IPS-11a (cell line): ENCODE results near the gene TGFB2.

Source experiments
- H3K4me3 ChIP-seq: one replicate; pipeline ENCODE4 v1.5.1; 2013; ENCODE audit warnings: low read depth, low read length, control low read depth

TGFB2 gene

DNA sequence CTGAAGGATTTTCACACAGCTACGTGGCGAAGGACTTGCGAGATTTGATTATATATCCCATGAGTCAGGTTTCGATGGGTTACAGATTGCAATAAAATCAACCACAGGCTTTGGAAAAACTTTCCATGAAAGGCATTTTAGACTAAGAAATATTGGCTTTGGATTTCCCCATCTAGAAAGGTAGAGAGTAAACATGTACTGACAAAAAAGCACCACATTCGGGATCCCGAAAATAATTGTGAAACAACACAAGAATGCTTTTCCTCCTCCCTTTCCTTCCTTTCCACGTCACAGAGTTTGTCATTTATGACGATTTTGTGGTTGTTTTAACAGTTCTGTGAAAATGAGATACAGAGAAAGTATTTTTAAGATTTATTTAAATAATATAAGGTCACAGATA, 38.5 kb downstream of the TGFB2 start:
- H3K4me3 ChIP-seq = no peak overlapping the region

DNA sequence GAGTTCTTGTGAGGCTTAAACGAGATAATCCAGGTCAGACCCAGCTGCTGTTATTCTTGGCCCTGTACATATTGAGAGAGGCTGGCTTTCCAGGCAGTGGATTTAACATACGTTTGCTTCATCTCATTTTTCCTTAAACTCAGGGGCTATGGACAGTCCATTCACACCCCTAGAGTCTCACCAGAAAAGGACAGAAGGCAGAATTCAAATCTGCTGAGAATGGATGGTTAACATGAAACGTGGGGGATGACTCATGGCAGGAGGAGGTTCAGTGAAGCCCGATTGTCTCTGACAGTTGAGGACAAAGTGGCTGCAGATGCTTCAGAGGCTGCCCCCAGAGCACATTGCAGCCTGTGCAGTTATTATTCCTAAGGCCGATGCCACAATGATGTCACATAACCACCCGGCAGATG, 39.5 kb downstream of the TGFB2 start:
- H3K4me3 ChIP-seq = no peak overlapping the region

DNA sequence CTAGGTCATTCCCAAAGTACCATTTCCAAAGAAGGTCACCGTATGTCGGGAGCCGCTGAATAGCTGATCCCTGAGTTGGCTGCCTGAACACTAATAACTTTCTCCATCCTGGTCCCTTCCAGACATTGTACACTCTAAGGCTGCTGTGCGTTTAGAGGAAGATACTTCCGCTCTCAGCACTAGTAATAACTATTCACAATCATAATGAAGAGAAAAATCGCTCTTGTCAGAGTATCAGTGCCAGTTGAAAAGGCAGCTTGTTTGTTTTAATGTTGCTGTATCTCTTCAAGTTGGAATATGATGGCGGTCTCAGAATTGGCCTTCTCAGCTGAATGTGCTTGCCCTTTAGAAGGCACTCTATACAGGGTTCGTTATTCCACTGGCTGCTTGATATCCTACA, 43.5 kb downstream of the TGFB2 start:
- no peak overlapping the region for H3K4me3 ChIP-seq

DNA sequence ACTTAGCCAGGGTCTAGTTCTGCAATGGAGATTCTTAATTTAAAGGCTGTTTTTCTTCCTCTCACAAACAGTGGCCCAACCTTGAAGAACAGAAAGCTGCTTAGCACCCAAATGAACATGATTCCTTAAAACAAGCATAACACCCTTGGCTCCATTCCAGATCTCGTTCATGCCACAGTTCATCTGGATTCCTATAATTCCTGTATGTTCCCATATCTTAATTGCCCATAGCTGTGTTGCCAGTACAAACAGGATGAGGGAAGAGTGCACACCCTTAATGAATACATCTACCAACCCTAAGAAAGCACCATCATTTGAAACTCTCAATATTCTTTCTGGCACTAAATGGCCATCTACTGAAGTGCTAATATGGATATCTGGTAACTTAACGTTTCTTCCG, 45.5 kb downstream of the TGFB2 start:
- no peak overlapping the region for H3K4me3 ChIP-seq

DNA sequence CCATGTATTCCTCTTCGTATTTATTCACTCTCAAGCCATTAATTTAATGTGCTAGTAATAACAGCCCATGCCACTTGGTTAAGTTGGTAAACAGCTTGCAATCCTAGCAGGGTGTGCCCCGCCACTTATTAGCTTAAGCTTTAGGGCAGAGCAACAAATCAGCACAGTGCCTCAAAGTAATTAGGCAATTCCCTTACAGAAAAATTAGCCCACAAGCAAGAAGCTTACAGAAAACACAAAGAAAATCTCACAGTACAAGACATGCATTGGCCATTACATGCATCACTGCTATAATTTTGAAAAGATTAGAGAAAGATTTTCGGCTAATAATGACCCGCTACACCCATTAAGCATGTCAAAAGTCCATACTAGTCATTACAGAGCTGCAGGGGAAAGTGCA, 47.6 kb downstream of the TGFB2 start:
- no peak overlapping the region for H3K4me3 ChIP-seq

DNA sequence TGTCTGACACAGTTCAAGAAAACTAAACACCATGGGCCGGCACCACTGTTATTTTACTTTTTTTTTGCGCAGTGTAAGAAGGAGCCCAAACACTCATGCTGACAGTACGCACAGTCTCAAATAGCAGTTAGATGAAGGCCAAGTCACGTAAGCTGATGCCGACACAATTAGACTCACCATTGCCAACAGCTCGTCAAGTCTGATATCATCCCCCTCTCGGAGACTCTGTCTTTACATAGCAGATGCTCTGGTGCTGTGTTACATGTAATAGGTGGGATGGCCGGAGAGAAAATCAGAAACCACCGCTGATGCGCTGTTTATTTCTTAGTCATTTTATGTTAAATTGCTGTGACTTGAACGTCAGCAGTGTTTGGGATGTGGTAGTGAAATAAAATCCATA, 49.3 kb downstream of the TGFB2 start:
- H3K4me3 ChIP-seq = no peak overlapping the region

DNA sequence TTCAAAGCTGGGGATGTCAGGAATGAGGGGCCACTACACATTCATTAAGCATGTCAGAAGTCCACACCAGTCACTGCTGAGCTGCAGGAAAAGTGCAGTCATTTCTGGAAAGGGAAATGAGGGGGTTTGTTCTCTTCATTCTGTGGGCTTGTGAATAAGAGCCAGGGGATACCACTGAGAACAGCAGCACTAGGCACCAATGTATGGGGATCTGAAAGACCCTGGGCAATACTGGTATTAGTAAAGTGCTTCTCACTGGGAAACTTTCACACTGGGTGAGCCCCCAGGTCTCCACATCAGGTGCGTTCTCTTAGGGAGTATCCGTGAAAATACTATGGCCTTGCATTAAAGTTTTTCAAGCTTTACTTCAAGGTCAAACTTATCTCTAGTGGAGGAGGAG, 49.9 kb downstream of the TGFB2 start:
- H3K4me3 ChIP-seq = no peak overlapping the region

DNA sequence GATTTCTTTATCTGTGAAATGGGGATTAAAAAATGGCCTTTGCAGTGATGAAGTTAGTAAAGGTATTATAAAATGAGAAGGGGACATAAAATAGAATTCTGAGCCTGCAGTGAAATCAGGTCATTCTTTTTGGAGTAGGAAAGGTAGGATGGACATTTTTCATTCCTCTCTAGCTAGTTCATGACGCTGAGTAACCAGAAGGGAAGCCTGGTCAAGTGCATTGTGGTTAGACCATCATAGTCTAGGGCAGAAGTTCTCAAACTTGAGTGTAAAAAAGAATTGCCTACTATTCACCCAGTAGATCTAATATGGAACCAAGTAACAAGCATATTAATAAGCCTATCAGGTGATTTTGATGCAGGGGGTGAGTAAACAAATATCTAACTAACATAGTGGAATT, 50.8 kb downstream of the TGFB2 start:
- H3K4me3 ChIP-seq = no peak overlapping the region

DNA sequence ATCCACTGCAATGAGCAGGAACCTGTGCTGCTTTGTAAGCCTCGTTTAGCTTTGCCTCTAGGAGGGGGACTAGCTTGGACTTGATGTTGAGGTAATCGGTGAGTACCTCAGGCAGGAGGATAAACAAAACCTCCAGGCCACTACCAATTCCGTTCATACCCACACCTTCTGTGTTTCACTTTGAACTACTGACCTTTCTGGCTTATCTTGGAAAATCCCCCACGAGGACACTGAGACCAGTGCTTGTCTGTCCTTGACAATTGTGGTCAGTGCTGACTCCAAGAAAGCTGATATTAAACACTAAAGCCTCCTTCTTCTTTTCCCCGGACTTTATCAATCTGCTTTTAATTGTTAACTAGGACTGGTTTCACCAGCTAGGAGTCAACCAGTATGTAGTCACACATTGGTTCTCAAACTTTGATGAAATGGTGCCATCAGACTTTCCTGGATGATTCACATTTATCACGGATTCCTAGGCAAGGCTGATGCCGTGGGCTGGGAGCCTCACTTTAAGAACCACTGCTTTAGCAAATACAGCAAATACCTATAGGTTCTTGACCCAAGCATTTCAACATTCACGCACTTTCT, 52.7 kb downstream of the TGFB2 start:
- no peak overlapping the region for H3K4me3 ChIP-seq

DNA sequence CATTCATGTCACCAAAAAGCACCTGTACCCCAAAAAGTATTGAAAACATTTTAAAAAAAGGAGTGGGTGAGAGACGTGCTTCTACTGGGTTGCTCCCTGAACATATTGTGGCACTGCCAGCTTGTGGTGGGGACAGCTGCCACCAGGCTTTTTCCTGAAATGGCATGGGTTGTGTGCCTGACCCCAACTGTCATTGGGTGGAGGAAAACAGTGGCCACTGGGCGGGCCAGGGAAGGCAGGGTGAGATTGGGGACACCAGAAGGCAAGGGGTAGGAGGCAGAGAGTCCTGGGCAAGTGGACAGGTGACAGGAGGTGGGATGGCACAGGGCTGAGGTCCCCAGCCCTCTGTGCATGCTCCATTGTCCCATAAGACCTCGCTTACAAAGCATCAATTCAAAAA, 55.5 kb downstream of the TGFB2 start:
- H3K4me3 ChIP-seq = no peak overlapping the region

DNA sequence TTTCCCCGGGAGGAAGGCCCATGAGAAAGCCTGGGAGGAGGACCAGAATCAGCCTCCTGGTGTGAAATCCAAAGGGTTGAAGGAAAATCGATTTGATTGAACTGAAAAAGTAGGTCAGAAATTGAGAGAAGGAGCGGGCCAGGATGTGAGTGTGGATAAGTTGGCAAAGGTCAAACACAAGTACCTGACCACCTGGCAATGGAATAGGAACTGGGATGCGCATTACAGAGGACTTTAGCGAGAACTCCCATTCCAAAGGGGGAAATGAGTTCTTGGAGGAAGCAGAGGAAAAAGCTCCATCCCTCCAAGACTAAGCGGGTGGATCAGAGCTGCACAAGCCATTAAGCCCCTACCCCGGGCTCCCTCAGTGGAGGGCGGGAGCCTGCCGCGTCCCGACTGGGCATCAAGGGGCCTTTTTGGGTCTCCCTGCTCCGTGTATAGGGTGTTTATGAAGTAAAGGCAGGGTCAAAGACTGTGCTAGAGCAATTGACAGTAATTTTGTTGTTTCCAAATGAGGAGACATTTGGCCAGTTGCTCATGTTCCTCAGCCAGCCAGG, 56.4 kb downstream of the TGFB2 start:
- H3K4me3 ChIP-seq = no peak overlapping the region

DNA sequence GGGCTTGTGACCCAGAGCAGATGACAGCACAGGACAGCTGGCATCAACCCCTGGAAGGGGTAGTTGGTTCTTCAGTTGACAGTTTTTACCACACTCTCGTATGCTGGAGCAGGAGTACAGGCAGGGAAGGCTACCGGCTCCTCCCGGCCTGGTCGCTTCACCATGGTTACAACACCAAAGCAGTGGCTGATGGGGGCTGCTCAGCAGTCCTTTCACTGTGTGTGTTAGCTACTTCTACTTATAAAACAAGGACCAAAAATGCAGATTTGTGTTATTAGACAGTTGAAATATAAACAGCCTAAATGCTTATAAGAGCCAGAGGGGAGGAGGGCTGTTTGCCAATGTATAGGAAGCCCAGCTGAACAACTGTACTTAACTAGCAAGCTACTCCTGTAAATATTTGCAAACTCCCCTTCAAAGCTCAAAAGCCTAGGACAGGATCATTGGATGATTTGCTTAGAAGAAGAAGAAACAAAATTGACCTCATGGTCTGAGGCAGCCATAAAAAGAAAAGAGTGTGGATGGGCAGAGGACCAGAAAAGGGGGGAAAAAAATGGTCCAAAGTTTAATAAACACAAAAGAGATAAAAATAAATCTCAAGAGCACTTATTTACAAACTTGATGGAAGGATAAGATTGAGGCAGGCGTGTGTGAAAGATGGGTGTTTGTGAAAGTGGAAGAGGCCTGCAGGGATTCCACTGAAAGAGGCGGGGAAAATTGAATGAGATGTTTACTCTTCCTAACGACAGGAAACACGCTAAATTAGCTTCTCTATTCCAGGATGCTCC, 57.1 kb downstream of the TGFB2 start:
- H3K4me3 ChIP-seq = no peak overlapping the region

DNA sequence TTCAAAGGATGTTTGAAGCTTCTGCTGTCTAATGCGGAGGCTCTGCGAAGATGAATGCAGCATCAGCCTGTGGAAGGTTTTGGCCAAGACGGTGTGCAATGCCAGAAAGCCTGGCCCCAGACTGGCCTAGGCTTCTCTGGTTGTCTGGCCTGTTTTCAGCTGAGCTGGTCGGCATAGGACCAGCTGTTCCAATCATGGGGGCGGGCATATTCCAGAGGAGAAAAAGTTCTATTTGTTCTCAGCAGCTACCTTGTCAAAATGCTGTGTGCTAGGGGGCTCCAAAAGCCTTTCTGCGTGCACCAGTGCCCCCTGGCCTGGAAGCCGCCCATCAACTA, 57.6 kb downstream of the TGFB2 start:
- H3K4me3 ChIP-seq = no peak overlapping the region

DNA sequence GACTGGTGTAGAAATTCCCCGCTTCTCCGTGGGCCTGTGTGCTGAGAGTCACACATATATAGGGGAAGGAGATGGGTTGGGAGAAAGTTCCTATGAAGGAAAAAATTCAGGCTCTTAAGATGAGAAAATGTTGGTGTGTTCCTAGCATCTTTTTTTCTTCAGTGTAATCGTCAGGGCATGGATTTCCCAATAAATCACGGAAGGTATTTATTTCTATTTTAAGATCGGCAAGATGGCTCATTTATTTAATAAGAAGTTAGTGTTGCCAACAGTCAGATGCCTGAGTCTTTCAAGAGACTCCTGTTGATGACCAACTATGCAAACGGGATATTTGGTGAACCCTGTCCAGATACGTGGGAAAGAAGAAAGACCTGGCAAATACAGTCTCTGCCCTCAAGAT, 58.2 kb downstream of the TGFB2 start:
- no peak overlapping the region for H3K4me3 ChIP-seq

DNA sequence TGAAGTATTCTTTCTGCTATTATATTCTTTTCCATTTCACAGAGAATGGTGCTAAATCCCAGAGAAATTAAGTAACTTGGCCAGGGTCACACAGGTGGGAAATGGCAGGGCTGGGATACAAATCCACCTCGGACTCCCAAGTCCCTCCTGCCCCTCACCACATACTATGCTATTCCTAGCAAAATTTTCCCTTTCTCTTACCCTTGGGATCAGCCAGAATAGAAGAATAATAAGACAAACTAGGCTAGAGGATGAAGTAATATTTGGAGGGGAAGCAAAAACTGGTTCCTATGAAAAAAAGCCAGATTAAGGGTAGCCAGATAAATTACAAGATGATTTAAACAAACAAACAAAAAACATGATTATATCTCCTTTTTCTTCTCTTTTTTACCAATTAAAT, 62.5 kb downstream of the TGFB2 start:
- H3K4me3 ChIP-seq = no peak overlapping the region

DNA sequence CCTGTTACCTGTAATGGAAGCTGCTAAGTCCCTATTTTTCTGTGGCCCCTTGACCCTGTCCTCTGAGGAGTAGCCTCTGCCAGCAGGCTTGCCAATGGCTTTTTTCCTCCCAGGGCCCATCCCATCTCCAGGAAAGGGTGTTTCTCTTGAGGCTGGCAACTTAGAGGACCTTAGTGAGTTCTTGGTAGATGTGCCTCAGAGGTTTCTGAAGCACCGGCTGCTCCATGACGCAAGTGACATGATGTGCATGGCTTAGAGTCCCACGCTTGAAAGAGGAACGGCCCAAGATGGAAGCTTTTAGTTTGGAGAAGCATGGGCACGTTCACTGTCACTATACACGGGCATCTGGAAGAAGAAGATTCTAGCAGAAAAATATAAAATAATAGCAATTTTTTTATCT, 63.0 kb downstream of the TGFB2 start:
- H3K4me3 ChIP-seq = no peak overlapping the region

DNA sequence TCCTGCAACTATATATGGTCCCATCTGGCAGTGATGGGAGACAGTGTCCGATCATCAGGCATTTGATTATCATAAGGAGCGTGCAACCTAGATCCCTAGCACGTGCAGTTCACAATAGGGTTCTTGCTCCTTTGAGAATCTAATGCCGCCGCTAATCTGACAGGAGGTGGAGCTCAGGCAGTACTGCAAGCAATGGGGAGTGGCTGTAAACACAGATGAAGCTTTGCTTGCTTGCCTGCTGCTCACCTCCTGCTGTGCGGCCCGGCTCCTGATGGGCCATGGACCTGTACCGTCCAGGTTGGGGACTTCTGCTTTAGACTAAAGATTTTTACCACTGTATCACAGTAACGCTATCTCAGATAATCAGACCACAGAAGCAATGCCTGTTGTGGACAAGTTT, 63.8 kb downstream of the TGFB2 start:
- H3K4me3 ChIP-seq = no peak overlapping the region

DNA sequence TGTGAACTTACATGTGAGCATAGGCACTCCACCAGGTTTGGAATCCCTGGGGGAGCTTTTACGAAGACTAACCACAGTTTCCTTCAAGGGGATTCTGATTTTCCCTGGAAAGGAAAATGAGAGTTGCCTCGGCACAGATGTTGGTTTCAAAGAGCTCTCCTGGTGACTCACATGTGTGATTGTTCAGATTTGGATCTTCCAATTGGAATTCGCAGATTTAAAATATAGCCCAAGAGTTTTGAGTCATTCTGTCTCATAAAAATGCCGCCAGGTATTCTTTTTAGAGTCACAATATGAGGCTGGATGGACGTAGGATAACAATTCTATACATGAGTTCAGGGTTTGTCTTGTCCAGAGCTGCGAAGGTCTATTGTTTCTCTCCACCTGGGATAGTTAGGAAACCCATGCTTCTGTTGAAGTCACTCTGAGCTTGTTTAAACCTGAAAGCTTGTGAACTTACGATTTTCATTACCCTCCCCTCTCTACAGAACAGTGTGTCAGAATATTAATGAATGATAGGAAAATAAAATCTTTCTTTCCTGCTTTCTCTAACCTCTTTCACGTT, 64.9 kb downstream of the TGFB2 start:
- H3K4me3 ChIP-seq = no peak overlapping the region

DNA sequence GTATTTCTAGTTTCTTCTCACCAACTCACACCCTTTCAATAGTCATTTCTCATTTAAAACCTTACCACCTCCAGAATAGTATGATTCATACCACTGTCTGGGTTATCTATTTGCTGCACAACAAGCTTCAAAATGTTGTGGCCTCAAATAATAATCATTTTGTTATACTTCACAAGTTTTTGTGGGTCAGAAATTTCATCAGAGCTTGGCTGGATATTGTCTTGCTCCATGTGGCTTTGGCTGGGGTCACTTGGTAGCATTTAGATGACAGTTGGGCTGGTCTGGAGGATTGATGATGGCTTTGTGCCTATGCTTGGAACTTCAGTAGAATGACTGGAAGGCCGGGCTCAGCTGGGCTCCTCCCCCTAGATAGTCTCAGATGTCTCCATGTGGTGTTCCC, 66.0 kb downstream of the TGFB2 start:
- H3K4me3 ChIP-seq = no peak overlapping the region

DNA sequence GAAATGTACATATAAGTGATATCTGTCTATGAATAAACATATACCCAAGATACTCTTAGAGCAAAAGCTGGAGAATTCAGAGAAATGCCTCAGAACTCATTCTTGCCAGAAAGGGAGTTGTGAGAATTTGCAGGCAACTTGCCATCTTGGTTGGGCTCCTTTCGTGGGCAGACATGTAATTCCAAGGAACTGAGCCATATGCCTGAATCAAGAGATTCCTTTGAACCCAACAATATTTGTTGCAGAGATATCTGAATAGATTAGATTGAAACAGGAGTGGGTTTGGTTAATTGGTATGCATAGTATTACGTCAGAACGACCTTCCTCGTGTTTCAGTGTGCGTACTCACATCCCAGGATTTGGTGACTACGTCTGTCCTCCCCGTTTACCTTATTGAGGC, 67.0 kb downstream of the TGFB2 start:
- H3K4me3 ChIP-seq = no peak overlapping the region

DNA sequence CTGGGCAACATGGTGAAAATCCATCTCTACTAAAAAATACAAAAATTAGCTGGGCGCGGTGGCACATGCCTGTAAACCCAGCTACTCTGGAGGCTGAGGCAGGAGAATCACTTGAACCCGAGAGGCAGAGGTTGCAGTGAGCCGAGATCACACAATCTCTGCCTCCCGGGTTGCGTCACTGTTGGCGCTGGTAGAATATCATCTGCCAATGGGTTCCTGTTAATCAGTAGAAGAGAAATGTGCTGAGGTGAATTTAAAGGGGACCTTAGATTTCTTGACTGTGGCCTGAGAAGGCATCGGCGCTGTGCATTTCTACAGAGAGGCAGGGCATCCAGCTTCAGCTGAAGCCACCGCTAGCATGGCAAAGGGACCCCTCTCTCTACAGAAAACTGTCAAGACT, 68.0 kb downstream of the TGFB2 start:
- H3K4me3 ChIP-seq = no peak overlapping the region

DNA sequence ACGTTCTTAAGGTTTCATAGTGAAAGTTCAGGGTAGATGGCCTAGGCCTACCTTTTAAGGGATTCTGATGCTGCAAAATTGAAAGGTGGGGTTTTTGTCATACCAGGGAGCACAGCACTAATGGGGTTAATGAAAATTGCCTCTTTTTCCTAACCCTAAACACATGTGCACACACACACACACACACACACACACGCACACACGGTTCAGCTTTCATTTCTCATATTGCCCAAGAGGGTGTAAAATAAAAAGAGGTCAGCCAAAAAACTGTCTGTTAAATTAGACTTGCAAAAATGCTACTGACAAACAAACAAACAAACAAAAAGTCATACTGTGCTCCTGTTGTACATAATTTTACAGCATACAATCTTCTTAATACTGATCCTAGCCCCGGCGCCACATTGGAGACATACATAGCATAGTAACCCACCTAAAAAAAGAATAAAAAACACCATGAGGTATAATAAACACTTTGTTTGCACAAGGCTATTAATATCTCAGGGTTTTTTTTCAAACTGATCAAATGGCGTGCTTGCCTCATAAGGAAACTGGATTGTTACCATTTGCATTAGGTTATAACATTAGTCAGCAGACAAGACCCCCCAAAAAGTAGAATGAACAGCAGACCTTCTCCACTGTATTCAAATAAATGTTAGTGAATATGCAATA, 69.1 kb downstream of the TGFB2 start:
- H3K4me3 ChIP-seq = no peak overlapping the region
